ENCODE results near the gene CYP3A5.
"Not testable (repeated sequence)": the region's sequence is repeated elsewhere in the genome, so short reads cannot be mapped to it uniquely, and the experiment has no call there.

Gene CYP3A5

GRCh38 chr7:99685129-99685758 lies 5.4 kb upstream of the CYP3A5 start:
- DNase-seq: no peak

GRCh38 chr7:99679032-99679399 lies 780 bp downstream of the CYP3A5 start:
- no peak for DNase-seq

- no peak for DNase-seq
Measured at GRCh38 chr7:99677648-99678045, 2.1 kb downstream of the CYP3A5 start.

- no peak for DNase-seq
Measured at GRCh38 chr7:99677013-99677647, 2.7 kb downstream of the CYP3A5 start.

DNA sequence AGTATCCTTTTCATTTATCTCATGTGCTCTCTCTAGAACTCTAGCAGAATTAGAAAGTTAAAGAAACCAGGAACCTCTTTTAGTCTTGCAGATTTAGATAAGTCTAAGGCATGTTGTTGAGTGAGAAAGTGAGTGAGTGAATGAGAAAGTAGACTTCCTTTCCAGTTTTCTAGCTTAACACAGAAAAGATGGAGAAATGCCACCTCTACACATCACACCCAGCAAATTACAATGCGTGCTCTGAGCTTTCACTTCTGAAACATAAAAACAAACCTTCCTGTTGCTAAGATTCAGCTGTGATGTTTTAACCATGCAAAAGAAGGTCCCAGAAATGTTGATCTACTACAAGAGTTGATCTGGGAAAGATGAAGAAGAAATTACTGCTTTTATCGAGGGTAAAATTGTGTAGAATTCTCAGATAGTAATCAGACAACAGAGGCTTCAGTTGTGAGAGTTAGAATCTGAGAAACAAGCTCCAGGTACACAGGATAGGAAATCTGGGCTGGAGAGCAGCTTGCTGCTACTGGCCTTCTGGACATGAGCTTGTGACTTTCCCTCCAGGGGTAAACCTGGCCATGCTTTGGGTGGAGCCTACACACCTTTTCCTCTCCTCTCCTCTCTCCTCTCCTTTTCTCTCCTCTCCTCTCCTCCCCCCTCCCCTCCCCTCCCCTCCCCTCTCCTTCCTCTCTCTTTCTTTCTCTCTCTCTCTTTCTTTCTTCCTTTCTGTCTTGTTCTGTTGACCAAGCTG lies 4.6 kb downstream of the CYP3A5 start:
- DNase-seq: no peak

DNA sequence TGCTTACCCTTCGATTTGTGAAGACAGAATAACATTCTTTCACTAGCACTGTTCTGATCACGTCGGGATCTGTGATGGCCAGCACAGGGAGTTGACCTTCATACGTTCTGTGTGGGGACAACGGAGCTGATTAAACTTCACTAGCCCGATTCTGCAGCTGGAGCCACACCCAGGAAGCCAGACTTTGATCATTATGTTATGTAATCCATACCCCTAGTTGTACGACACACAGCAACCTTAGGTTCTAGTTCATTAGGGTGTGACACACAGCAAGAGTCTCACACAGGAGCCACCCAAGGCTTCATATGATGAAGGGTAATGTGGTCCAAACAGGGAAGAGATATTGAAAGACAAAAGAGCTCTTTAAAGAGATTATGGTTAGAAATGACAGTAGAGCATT lies 7.2 kb downstream of the CYP3A5 start:
- no peak for DNase-seq

DNA sequence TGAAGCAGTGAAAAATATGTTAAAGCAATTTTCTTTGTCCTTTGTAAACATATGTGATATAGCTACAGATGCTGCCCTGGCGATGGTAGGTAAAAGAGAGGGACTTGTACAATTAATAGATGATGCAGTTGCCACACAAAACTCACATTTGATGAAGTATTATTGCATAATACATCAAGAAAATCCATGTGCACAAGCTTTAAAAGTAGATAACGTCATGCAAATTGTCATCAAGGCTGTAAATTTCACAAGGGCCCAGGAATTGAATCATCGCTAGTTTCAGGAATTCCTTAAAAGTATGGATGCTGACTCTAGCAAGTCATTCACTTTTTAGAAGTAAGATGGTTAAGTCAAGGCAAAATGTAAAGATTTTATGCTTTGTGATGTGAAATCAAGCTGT lies 10.0 kb downstream of the CYP3A5 start:
- DNase-seq: no peak

GRCh38 chr7:99668541-99668940 lies 11.3 kb downstream of the CYP3A5 start:
- DNase-seq: no peak

DNA sequence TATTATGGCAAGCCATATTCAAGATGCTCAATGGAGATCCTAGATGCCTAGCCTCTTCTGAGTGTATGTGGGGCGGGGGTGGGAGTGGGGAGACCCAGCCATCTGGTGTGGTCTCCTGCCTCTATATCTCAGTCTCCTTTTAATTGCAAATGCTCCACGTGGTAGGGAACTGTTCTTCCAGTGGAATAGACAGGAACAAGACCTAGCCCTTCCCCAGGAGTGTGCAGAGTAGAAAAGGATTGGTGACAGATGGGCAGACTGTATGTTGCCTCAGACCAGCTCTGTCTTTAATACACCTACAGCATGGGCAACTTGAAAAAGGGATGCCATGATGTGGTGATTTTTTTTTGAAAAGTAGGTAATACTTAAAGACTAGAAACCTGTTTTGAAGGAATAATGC lies 12.6 kb downstream of the CYP3A5 start:
- no peak for DNase-seq

DNA sequence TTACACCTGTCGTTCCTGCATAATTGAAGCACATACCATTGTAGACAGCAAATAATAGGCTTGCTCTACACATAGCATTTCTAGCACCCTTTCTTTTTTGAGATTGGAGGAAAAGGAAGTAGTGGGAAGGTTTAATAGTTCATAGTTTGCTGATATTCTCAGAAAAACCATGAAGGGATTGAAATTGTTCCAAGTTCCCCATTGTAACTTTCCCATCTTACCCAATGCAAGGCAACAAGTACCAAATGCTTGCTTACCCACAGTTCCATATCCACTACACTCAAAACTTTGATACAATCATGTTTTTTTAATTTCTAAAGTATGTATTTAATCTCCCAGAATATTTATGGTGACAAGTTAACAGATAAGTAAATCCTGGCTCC lies 13.8 kb downstream of the CYP3A5 start:
- DNase-seq: no peak

GRCh38 chr7:99665312-99666012 lies 14.3 kb downstream of the CYP3A5 start:
- DNase-seq: peak; percentile 92

GRCh38 chr7:99657879-99658278 lies 21.9 kb downstream of the CYP3A5 start:
- DNase-seq: not testable (repeated sequence)

GRCh38 chr7:99654626-99655025 lies 25.2 kb downstream of the CYP3A5 start:
- DNase-seq: not testable (repeated sequence)

GRCh38 chr7:99653754-99654153 lies 26.0 kb downstream of the CYP3A5 start:
- no peak for DNase-seq

DNA sequence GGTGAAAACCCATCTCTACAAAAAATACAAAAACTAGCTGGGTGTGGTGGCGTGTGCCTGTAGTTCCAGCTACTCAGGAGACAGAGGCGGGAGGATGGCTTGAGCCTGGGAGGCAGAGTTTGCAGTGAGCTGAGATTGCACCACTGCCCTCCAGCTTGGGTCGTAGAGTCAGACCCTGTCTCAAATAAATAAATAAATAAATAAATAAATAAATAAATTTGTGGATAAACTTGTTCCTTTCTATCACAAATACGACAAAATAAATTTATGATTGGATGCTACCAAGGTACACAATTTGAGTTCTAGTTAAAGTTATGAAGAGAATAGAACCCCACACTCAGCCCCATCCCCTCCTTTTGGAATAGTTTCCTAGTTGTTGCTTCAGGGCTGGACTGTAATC lies 26.5 kb downstream of the CYP3A5 start:
- not testable (repeated sequence) for DNase-seq

DNA sequence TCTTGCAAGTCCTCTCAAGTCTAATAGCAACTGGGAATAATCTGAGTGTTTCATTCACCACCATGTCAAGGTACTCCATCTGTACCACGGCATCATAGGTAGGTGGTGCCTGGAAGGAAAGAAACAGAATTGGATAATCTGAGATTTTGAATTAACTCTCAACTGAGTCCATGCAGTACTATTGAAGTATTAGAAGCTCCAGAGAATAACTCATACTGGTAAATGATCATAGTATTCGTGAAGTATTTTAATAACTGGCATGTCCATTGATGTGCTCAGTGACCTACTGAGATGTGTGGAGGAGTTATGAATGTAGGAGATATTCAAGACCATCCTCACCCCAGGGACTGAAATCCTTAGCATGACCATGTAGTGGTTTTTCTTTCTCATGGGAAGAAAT lies 27.1 kb downstream of the CYP3A5 start:
- no peak for DNase-seq

DNA sequence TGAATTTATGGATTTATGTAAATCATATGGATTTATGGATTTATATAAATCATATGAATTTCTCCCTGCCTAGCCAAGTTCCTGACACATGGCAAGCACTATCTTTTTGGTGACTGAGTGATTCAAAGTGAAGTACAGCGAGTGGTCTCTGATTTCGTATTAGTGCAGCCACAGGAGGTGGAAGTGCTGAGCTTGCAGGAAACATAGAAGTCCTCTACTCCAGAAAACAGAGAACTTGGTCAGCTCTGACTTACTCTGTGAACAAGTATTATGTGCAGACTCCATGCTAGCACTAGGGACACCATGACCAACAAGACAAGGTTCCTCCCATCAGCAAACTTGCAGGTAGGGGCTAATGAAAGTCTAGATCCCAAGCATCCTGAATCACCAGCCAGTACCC lies 28.5 kb downstream of the CYP3A5 start:
- DNase-seq: no peak

GRCh38 chr7:99648843-99649242 lies 31.0 kb downstream of the CYP3A5 start:
- DNase-seq: no peak

DNA sequence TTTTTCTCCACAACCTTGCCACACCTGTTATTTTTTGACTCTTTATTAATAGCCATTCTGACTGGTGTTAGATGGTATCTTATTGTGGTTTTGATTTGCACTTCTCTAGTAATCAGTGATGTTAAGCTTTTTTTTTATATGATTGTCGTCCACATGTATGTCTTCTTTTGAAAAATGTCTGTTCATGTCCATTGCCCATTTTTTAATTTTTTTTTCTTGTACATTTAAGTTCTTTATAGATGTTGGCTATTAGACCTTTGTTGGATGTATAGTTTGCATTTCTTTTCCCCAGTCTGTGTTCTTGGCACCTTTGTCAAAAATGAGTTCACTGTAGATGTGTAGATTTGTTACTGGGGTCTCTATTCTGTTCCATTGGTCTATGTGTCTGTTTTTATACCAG lies 34.2 kb downstream of the CYP3A5 start:
- DNase-seq: no peak

DNA sequence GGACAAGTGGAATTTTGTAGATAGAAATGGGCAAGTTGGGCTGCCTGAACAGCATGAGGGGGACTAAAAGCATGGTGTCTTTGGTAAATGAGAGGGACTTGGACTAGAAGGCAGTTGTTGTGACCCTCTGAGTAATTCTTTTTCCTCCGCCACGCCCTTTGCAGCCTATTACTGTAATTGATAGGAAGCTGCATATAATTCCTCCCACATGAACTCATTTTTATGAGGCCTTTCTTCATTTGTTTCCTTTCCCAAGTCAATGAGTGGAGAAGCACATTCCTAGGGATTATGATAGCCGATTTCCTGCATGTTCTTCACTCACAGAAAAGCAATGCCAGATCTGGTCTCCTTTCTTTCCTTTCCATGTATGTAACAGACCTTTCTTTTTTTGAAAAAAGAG lies 35.4 kb downstream of the CYP3A5 start:
- DNase-seq: no peak

- DNase-seq: no peak
Measured at GRCh38 chr7:99643464-99643863, 36.3 kb downstream of the CYP3A5 start.

DNA sequence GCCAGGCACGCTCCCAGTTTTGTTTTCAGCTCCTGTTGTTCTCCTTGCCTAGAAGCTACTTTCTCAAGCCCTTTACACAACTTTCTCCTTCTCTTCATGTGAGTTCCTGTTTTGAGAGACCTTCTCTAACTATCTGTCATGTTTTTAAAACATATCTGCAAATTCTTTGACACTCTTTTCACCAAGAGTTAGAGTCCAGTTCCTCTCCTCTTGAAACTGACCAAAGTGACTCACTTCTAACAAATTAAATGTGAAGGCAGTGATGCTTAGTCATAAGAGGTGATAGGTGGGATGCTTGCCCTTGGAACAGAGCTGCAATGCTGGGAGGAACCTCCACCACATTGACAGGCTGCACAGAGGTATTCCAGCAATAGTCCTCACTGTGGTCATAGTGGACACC lies 37.8 kb downstream of the CYP3A5 start:
- no peak for DNase-seq

DNA sequence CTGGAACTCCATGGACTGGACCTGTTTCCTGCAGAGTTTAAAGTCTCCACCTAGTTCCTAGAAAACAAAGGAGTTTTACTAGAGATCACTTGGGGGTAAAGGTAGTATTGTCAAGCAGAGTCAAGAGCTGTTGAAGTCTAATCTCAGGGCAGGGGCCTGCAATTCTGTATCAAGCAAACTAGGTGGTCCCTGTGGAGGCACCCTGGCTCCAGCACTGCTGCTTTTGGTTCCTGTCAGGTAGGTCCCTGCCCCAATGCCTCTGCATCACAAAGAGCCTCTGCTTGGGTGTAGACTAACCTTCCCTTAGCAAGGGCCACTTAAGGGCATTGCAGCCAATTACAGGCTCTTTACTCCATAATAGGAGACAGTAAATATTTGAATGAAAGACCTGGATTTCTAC lies 40.5 kb downstream of the CYP3A5 start:
- DNase-seq: no peak

DNA sequence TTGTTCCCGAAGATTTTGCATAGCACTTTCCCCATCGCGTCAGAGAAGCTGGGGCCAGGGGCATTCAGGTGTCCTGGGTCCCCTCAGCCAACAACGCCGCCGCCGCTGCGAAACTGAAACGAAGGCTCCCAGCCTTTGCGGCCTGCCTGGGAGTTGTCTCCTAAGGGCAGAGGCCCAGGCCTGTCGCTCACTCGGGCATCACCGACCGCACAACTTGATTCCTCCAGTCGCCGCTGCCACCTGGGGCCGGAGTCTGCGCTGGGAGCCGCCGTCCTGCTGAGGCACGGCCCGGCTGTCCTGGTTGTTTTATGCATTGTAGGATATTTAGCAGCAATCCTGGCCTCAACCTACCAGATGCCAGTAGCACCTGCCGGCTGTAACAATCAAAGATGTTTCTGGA lies 41.1 kb downstream of the CYP3A5 start:
- no peak for DNase-seq
